Small intestine (tissue), 7 donors: Measurements from ENCODE around the gene MCM10. TPM values are rescaled to one million over a fixed set of nuclear protein-coding genes. Genes with fewer than 3 reads are reported as not detected.

Source experiments
- DNase-seq, 2 donors: peaks; one replicate each; pipeline versions ENCODE4 v3.0.0 to v3.0.0-alpha.2; 2013
- FAIRE-seq: peaks from 2 replicates; lab custom pipeline; 2012; peaks lifted over from hg19 to GRCh38; lab: Jason Lieb, UNC
- H3K27ac ChIP-seq, 3 donors: one replicate each; pipeline ENCODE4 v1.5.1; 2013; ENCODE audit warnings: low read length in 2 of 3, mild to moderate bottlenecking in 2 of 3, control low read depth in 1 of 3, inconsistent platforms in 1 of 3, low read depth in 1 of 3, moderate library complexity in 1 of 3
- H3K27me3 ChIP-seq, 3 donors: one replicate each; pipeline ENCODE4 v1.6.1; 2013; ENCODE audit warnings: low read length in 3 of 3, inconsistent platforms in 1 of 3; ENCODE audit not compliant: control insufficient read depth in 3 of 3, insufficient read depth in 3 of 3
- H3K36me3 ChIP-seq, 3 donors: one replicate each; pipeline ENCODE4 v1.6.1; 2013; ENCODE audit warnings: low read length in 3 of 3, inconsistent platforms in 1 of 3, low read depth in 1 of 3, mild to moderate bottlenecking in 1 of 3, moderate library complexity in 1 of 3; ENCODE audit not compliant: control insufficient read depth in 3 of 3, insufficient read depth in 2 of 3
- H3K4me1 ChIP-seq, 3 donors: one replicate each; pipeline ENCODE4 v1.6.1; 2013; ENCODE audit warnings: low read length in 2 of 3, inconsistent platforms in 1 of 3, low read depth in 1 of 3, mild to moderate bottlenecking in 1 of 3, moderate library complexity in 1 of 3; ENCODE audit not compliant: control insufficient read depth in 3 of 3, insufficient read depth in 2 of 3
- H3K4me3 ChIP-seq, 3 donors: one replicate each; pipeline ENCODE4 v1.5.1; 2013; ENCODE audit warnings: low read length in 3 of 3, control low read depth in 1 of 3, inconsistent platforms in 1 of 3, low read depth in 1 of 3, mild to moderate bottlenecking in 1 of 3, moderate library complexity in 1 of 3
- H3K9me3 ChIP-seq, 2 donors: one replicate each; pipeline ENCODE4 v1.6.1; 2013; ENCODE audit warnings: low read depth in 1 of 2, low read length in 1 of 2; ENCODE audit not compliant: control insufficient read depth in 2 of 2, insufficient read depth in 1 of 2
- WGBS, 3 donors: extraction: QIAGEN DNeasy Blood & Tissue Kit; methylation state at CpG; one replicate each; pipeline ENCODE4 v1.1.7; 2013; 5-methylcytosine and 5-hydroxymethylcytosine counted together
- polyA plus RNA-seq, 4 donors: library from polyadenylated mRNA; stranded (reverse) in 3 of 4; unstranded in 1 of 4; fragments of 200-250 nt in 3 of 4; fragments of 120-200 nt in 1 of 4; gene quantifications; one replicate each; pipeline versions ENCODE4 v1.2.1 to v1.2.3, GENCODE V29; 2013
- donor health status: healthy with polysubstance abuse.
- donor health status: control.
- donor health status: control.
- donor health status: Bipolar disorder and iron deficiency.
- donor health status: healthy.

MCM10 gene
- polyA plus RNA-seq, 4 donors = 0.22 to 4.1 (median 1.9) TPM; not detected in 1

DNA sequence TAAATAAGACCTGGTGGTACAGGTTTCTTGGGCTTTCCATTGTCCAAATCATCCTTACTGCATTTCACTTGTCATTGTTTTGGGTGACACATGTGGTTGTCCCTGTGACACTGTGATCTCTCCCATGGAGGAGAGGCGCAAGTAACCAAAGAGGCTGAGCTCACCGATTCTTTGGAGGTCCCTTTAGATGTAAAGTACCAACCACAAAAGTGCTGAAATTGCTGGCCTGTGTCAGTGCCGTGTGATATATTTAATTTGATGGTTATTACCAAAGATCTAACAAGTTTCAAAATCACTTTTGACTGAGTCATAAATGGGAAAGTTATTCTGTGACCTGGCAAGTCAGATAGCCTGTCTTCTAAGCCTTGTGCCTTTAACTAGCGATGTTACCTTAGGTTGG is 19.4 kb downstream of the MCM10 start:
- H3K27ac ChIP-seq = no peak overlapping the region
- 81 to 95% (median 84%) methylated on average over 4 of the region's 4 CpGs for WGBS, 3 donors
- H3K4me1 ChIP-seq = no peaks in the 10 kb centered on the region
- H3K4me3 ChIP-seq = no peak overlapping the region
- FAIRE-seq = no peak
- no peak for DNase-seq
- H3K9me3 ChIP-seq = no peaks in the 10 kb centered on the region
- H3K27me3 ChIP-seq = no peaks in the 10 kb centered on the region
- peaks cover 0 to 11% (median 0%) of the 10 kb centered on the region in 3 donors for H3K36me3 ChIP-seq

DNA sequence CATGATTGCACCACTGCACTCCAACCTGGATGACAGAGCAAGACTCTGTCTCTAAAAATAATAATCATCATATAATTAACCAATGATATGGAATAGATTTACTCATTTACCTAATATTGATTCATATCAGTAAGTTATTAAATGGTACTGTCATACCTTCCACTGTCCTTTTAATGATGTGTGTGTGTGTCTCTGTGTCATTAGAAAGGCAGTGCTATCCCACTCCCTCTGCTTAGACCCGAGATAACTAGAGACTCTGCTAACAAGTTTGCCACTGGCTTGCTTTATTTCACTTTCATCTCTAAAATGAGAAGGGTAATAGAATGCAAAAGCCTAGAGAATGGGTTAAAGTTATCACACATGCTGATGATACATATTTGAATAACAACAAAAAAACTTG is 21.1 kb downstream of the MCM10 start:
- H3K4me3 ChIP-seq = no peak overlapping the region
- 69 to 82% (median 82%) methylated on average over 1 of the region's 1 CpG for WGBS, 3 donors

DNA sequence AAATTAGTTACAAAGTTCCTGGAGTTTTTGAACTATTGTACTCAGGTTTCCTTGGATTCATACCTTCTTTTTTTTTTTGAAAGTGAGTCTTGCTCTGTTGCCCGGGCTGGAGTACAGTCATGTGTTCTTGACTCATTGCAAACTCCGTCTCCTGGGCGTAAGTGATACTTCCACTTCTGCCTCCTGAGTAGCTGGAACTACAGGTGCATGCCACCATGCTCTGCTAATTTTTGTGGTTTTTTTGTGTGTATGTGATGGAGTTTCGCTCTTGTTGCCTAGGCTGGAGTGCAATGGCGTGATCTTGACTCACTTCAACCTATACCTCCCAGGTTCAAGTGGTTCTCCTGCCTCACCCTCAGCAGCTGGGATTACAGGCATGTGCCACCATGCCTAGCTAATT is 22.3 kb downstream of the MCM10 start:
- no peak overlapping the region for H3K4me3 ChIP-seq
- peaks cover 0 to 16% (median 0%) of the 10 kb centered on the region in 3 donors for H3K36me3 ChIP-seq
- H3K4me1 ChIP-seq = no peaks in the 10 kb centered on the region
- no peaks in the 10 kb centered on the region for H3K9me3 ChIP-seq
- 75 to 88% (median 82%) methylated on average over 5 of the region's 5 CpGs for WGBS, 3 donors
- no peaks in the 10 kb centered on the region for H3K27me3 ChIP-seq
- DNase-seq (no peak), FAIRE-seq (no peak)
- H3K27ac ChIP-seq = no peak overlapping the region

More for the DNA sequence above, 21.1 kb downstream of the MCM10 start:
- no peak for DNase-seq
- Histone ChIP-seq H3K36me3 (peaks cover 0 to 14% (median 0%) of the 10 kb centered on the region in 3 donors), H3K9me3 (no peaks in the 10 kb centered on the region), H3K27me3 (no peaks in the 10 kb centered on the region), H3K4me1 (no peaks in the 10 kb centered on the region), H3K27ac (no peak overlapping the region)
- FAIRE-seq = no peak

DNA sequence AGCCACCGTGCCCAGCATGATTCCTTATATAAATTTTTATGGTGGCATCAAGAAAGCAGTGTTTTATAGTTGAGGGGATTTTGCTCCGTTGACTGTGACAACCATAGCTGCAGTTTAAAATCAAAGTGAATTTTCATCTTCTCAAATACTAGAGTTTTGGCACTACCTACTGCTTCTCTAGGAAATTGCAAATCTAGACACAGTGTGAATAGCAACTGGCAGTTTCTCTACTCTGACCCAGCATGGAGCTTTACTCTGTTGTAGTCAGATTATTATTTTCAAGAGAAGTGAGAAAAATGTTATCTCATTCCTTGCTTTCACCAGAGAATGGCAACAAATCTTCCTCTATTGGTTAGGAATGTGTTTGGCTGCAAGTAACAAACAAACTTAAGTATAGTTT is 22.9 kb downstream of the MCM10 start:
- no peak for FAIRE-seq
- peaks cover 0 to 19% (median 0%) of the 10 kb centered on the region in 3 donors for H3K36me3 ChIP-seq
- no peaks in the 10 kb centered on the region for H3K9me3 ChIP-seq
- 91 to 94% (median 94%) methylated on average over 2 of the region's 2 CpGs for WGBS, 3 donors
- H3K27me3 ChIP-seq = no peaks in the 10 kb centered on the region
- H3K4me1 ChIP-seq = no peaks in the 10 kb centered on the region
- no peak overlapping the region for H3K27ac ChIP-seq
- no peak for DNase-seq
- no peak overlapping the region for H3K4me3 ChIP-seq

DNA sequence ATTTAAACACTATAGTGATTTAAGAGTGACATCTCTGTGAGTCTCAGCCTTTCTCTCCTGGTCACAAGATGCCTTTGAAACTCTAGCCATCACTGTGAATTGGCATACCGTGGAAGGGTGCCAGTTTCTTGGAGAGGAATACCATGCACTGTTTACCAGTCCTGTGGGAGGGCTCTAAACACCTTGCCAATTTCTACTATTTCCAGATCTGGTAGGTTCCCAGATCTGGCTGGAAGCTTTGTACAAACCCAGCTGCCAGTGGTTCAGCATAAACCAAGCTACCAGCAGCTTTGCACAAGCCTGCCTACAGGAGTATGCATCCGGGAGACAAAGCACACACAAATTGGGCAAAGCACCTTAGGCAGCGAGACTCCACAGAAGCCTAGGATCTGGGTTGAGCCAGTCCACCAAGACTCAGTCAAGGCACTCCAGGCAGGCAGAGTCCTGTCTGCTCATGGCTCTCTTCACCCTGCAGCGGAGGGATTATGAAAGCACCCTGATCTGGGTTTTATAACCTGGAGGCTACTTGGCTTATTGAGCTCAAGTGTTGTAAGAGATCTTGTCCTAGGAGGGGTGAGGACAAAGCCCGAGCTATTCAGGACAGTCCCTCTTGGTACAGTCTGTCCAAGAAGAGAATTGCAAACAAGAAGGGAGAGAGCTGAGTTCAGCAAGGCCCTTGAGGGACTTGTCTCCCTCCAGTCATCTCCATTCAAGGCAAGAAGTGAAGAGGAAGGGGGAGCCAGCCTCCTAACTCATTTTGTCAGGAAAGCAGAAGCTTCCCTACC is 23.6 kb downstream of the MCM10 start:
- DNase-seq (no peak), FAIRE-seq (no peak)

DNA sequence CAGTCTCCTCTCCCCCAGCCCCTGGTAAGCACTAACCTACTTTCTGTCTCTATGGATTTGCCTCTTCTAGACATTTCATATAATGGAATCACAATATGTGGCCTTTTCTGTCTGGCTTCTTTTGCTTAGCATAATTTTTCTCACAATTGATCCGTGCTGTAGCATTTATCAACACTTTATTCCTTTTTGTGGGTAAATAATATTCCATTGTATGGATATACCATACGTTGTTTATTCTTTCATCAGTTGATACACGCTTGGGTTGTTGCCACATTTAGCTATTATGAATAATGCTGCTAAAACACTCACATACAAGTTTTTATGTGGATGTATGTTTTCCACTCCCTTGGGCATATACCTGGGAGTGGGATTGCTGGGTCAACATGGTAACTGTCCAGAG is 25.8 kb downstream of the MCM10 start:
- no peak for DNase-seq
- Histone ChIP-seq H3K27me3 (no peaks in the 10 kb centered on the region), H3K9me3 (no peaks in the 10 kb centered on the region), H3K36me3 (peaks cover 0 to 24% (median 0%) of the 10 kb centered on the region in 3 donors), H3K4me3 (no peak overlapping the region), H3K27ac (no peak overlapping the region), H3K4me1 (no peaks in the 10 kb centered on the region)
- WGBS, 3 donors = 96 to 98% (median 97%) methylated on average over 3 of the region's 3 CpGs
- FAIRE-seq = no peak

More for the DNA sequence above, 23.6 kb downstream of the MCM10 start:
- no peaks in the 10 kb centered on the region for H3K27me3 ChIP-seq
- H3K36me3 ChIP-seq = peaks cover 0 to 21% (median 0%) of the 10 kb centered on the region in 3 donors
- no peaks in the 10 kb centered on the region for H3K4me1 ChIP-seq
- no peak overlapping the region for H3K4me3 ChIP-seq
- no peak overlapping the region for H3K27ac ChIP-seq
- WGBS, 3 donors = 94 to 97% (median 95%) methylated on average over 5 of the region's 5 CpGs
- H3K9me3 ChIP-seq = no peaks in the 10 kb centered on the region

DNA sequence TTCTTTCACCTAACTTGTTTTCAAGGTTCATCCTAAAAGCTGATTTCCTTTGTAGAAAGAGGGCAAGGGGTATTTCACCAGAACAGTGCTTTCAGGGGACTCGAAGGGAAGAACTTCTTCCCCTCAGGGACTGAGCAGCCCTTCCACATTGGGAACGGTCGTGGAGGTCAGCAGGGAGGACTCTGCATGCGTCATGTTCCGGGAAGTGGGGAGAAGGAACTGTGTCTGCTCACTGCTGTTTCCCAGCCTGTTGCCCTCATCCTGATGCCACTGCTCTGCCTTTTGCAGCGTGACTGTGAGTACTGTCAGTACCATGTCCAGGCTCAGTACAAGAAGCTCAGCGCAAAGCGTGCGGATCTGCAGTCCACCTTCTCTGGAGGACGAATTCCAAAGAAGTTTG is 27.2 kb downstream of the MCM10 start:
- Histone ChIP-seq H3K27me3 (no peaks in the 10 kb centered on the region), H3K4me3 (no peak overlapping the region), H3K36me3 (peaks cover 0 to 24% (median 0%) of the 10 kb centered on the region in 3 donors), H3K27ac (no peak overlapping the region), H3K4me1 (no peaks in the 10 kb centered on the region), H3K9me3 (no peaks in the 10 kb centered on the region)
- DNase-seq (no peak), FAIRE-seq (no peak)
- WGBS, 3 donors = 96 to 98% (median 97%) methylated on average over 10 of the region's 10 CpGs

DNA sequence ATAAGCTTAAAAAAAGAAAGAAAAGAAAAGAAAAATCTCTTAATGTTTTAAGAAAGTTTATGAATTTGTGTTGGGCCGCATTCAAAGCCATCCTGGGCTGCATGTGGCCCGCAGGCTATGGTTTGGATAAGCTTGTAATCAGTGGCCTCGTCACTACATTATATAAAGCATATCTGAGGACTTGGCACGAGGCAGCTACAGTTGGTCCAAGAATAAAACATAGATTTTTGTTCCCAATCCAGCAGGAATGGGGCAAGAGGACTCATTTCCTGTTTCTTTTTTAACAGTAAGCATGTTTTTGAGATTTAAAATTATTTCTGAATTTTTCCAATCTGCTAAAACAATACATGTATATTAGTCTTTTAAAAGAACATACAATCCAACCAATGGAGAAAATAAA is 28.6 kb downstream of the MCM10 start:
- H3K4me1 ChIP-seq = no peaks in the 10 kb centered on the region
- peaks cover 0 to 22% (median 0%) of the 10 kb centered on the region in 3 donors for H3K36me3 ChIP-seq
- FAIRE-seq = no peak
- no peak for DNase-seq
- no peaks in the 10 kb centered on the region for H3K9me3 ChIP-seq
- H3K27ac ChIP-seq = no peak overlapping the region
- no peak overlapping the region for H3K4me3 ChIP-seq
- WGBS, 3 donors = 68 to 88% (median 79%) methylated on average over 4 of the region's 4 CpGs
- no peaks in the 10 kb centered on the region for H3K27me3 ChIP-seq
